HT1080 (cell line): ENCODE results near the gene TAF3. TPM values are rescaled to one million over a fixed set of nuclear protein-coding genes. Genes with fewer than 3 reads are reported as not detected.
A peak's percentile ranks its signal among the peaks of the same experiment; 100 is the strongest.

Experiments
- DNase-seq: peaks from one replicate; pipeline ENCODE4 v3.0.0-alpha.2; 2015; ENCODE audit warnings: low read depth
- total RNA-seq: library from RNA; depleted of rRNA; stranded (reverse); fragments of >200 nt; shearing (Covaris generic); gene quantifications from 2 replicates; pipeline ENCODE4 v1.2.3, GENCODE V29; 2014

Gene TAF3
- total RNA-seq, 1 experiment from 2014 or later: 3.1 TPM

GRCh38 chr10:8044331-8044907 is 226.1 kb downstream of the TAF3 start:
- DNase-seq: no peak

DNA sequence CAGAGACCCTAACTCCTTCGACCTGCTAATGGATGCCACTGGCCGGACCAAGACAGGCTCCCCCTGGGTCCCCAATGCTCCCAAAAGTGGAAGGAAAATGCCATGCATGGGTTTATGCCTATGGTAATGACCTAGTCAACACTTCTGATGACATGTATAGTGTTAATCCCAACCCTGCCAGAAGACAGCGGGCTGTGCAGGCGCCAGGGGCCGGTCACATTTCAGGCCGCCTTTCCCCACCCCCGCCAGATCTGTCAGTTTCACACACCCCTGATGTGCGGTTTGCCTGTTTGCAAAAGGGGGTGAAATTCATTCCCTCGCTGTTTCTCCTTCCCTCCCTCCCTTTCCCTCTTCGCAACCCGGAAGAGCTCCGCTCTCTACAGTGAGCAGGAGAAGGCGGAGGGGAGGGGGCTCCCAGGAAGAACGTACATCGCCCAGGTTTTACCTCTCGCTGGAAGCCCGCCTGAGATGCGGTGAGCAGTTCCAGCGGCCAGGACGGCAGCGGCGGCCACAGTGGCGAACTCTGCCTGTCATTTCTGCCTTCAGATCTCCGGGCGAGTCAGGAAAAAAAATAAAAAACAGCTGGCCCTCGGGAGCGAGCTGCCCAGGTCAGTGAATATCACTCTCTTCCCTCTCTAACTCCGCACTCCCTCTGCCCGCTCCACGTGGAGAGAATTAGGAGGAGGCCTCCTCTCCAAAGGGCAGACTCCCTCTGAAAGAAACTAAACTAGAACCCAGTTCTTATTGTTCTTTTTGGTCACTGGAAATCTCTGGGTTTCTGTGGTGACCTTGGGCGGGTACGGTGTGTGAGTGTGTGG is 226.8 kb downstream of the TAF3 start:
- no peak for DNase-seq

GRCh38 chr10:8045726-8046494 is 227.6 kb downstream of the TAF3 start:
- no peak for DNase-seq

DNA sequence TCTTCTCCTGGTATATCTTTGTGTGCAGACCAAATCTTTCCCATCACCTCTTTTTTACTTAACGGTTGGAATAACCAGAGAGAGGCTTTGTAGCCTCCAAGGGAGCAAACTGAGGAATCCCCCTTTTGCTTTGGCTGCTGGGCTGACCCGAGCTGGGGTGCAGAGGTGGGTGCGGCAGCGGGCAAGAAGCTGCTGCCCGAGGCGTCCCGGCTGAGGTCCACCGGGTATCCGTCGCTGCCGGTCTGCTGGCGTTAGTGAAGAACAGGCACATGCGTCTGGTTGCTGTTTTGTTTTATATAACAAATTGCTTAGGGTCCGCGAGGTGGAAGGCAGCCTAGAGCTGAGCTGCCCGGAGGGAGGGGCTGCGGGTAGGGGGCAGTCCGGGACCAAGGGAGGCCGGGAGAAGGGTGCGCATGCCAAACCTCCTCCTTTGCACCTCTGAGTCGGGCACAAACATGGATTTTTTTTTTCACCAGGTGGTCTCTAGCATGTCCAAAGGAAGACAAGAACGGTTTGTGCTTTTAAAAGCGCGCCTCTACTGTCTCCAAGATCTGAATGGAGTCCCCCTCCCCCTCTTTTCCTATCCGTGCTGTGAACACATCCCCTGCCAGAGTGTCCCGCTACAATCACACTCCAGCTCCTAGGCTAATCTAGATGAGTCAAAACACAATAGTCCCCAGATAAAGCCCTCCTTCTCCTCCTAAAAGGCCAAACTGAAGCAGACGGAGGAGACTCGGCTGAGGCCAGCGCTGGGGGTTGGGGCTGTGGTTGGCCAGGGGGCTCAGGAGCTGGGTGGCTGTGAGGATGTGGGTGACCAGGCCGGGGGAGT is 229.4 kb downstream of the TAF3 start:
- no peak for DNase-seq

DNA sequence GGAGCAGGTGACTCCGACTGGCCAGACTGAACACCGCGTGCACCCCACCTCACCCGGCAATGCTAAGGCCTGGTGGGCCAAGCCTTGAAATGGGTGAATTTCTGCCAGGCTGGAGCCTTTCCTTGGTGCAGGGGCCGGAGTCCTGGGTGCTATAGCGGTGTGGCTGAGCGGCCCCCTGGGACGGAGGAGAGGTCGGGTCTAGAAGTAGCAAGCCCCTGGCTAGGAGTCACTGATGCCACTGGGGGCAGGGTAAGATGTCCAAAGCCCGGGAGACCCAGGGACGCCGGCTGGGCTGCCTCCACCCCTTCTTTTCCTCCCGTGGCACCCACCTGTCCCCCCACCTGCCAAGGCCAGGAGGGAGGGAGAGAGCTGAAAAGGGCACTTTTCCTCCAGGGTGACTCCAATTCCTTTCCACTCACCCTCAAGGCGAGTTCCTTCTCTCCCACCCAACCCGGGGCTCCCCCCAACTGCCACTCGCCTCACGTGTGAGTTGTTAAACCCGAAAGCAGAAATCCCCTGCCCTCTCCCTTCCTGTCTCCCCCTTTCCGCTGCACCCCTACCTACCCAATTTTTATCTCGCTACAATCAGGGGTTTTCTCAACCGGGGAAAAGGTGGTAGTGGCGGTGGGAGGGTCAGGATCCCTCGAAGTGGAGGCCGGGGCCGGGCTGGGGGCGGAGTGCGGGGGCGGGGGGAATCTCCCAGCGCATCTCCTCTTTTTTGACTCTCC is 230.1 kb downstream of the TAF3 start:
- DNase-seq: no peak

DNA sequence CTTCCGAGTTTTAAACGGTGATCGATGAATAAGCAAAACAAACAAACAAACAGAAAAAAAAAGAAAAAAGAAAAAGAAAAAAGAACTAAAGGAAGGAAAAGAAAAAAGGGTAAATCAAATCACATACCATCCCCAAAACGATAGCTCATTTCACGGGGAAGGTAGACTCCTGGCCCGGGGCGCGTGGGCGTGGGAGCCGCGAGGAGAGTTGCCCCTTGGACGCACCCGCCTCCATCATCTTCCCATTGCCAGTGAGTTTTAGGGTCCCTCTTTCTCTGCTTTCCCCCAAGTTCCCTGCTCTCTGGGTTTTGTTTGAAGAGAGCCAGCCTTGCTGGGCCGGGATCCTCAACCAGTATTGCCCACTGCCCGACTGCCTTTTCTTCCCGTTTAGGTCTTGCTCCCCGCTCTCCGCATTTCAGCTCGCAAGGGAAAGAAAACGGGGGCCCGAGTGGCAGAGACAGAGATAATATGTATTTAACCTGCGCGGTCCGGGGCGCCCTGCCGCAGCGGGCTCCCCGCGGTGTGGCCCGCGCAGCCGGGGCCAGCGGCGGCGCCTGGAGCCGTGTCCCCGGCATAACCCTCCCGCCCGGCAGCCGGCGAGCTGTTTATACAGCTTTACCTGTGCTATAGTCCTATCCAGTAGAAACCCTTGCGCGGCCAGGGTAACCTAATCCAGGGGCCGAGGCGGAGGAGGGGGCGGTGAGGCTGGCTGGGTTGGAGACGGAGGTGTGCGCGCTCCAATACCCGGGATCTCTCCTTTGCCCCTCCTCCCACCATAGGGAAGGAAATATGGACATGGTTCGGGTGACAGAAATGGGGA is 230.9 kb downstream of the TAF3 start:
- no peak for DNase-seq

- no peak for DNase-seq
Measured at GRCh38 chr10:8049865-8050555, 231.7 kb downstream of the TAF3 start.

- DNase-seq: no peak
Measured at GRCh38 chr10:8050556-8051108, 232.3 kb downstream of the TAF3 start.

DNA sequence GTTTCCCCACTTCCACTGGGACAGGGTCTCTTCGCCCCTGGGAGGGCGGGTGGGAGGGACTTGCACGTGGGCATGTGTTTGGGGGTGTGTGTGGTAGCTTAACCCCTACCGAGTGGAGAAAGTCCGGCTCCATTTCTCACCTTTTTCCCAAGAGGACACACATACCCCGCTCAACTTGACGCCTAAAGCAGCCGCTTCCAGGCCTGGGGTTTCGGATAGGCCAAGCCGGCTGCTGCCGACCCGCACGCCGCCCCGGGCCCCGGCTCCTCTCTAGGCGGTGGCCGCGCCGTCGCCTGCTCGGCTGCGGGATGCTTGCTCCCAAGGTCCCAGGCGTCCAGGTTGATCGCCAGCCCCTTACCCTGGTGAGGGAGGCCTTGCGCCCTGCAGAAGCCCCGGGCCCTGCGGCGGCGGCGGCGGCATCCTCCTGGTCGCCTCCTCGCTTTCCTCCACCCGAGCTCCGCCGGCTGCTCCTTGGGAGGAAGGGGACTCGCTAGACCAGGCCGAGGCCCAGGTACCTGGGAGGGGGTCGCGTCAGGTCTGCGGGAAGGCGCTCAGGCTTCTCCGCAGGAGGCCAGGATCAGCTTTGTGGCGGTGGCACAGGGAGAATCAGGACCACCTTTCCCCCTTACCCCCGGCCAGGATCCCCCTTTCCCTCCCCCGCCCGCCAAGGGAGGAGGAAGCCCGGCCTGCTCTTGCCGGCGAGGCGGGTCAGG is 233.0 kb downstream of the TAF3 start:
- no peak for DNase-seq

DNA sequence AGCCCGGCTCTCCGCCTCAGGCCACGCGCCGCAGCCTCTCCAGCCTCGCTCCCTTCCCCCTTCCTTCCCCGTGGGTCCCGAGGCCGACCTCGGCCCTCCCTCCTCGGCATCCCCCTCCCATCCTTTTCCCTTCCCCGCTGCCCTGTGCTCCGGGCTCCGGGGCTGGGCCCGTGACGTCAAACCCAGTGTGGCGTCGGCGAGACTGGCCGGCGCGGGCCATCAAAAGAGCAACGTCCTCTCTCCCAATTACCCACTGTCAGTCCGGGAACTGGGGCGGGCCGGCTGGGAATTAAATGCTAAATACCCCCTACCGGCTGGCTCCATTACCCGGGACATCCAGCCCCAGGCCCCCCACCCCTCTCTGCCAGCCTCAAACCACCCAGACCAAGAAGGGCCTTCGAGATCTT is 233.5 kb downstream of the TAF3 start:
- no peak for DNase-seq

DNA sequence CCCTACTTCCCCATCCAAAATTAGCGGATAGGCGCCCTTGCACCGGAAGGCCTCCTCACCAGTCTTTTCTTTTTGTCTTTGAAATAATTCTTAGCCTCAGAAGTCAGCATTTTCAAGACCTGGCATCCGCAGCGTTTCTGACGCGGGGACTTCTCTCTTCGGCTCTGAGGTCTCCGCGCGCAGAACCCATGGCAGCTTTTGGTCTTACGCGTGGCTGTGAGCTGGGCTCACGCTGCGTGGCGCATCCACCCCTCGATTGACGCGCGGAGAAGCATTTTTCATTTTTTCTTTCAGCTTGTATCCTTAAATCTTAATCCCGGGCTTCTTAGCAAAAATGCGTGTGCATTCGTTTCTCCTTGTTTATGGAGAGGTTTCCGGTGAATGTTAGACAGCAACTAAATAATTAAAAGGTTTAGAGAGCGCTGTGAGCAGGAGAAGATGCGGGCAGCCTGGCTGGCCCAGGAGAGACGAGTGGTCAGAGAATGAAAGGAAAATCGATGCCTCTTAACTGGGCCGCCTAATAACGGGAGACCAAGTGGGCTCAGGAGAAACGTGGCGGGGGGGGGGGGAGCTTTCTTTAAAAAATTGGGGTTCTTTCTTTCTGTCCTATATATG is 234.1 kb downstream of the TAF3 start:
- no peak for DNase-seq

DNA sequence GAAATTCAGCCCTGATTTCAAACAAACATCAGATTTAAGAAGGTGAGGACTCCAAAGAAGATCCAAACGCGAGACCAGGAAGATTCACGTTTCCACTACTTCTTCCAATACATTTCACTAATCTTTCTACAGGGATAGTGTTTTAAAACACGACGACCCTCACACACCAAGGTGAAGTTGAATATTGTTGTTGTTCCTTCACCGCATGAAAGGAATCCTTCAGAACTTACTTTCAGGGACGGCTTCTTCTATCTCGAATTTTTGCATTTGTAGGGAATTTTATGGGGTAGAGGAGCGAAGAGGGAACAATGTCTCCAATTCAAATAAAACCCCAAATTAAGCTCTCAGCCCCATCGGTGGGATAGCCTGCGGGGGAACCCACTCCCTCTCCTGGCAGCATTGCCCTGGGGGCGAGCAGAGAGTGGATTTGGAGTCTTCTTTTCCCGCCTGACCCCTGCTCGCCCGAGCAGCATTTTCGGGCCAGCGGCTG is 234.7 kb downstream of the TAF3 start:
- no peak for DNase-seq

DNA sequence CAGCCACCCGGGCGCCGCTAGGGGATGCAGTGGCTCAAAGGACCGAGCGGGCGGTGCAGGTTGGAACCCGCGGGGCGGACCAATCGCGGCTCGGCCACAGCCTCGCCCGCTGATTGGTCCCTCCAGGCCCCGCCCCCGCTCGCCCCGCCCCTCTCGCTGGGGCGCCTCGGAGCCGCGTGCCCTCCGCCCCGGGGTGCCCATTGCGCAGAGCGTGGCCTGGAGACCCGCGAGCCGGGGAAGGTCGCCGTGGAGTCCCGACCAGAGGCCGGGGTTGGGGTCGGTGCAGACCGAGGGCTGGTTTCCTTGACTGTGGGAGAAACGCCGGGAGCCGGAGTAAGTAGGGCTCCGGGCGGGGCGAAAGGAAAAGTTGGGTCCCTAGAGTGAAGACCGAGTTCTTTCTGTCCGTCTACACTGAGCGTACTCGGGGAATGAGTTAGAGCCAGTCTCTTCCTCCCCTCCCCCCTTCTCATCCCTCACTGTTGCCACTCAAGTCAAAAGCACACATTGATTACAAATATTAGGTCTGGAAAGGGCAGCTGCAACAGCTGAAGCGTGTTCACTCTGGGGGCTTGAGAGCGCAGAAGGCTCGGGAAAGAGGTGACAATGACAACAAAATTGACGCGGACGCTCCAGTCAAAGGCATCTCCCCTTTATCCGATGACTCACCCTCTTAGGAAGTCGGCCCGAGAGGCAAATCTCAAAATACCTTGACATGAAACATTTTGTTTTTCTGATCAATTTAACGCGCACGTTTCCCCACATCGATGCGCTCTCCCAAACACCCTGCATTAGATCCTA is 235.3 kb downstream of the TAF3 start:
- DNase-seq: peak; percentile 76

DNA sequence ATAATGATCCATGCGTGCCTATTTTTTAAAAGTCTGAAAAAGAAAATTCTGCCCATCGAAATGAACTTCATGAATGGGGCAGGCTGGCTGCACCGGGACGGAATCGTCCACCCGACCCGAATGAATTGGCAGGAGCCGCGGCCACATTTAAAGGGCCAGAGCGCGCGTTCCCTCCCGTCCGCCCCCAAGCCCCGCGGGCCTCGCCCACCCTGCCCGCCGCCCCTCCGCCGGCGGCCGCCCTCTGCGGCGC is 235.9 kb downstream of the TAF3 start:
- no peak for DNase-seq

GRCh38 chr10:8054494-8055407 is 236.4 kb downstream of the TAF3 start, which contains the start of gene GATA3:
Gene GATA3 (plus strand): TSS chr10:8054688. CDS start chr10:8055656, 968 bp downstream.
- peak; percentile 13 for DNase-seq
